Ishikawa (cell line): ENCODE results near the gene IL1RAPL1.

Source experiments
- CEBPB ChIP-seq: IDR thresholded peaks from 2 replicates; pipeline ENCODE4 v1.6.1; 2012
- CREB1 ChIP-seq: IDR thresholded peaks from 2 replicates; pipeline ENCODE4 v1.6.1; 2012; ENCODE audit warnings: low read depth
- EGR1 ChIP-seq: IDR thresholded peaks from 2 replicates; pipeline ENCODE4 v1.6.1; 2012
- EP300 ChIP-seq: IDR thresholded peaks from 2 replicates; pipeline ENCODE4 v1.6.1; 2012; ENCODE audit warnings: borderline replicate concordance
- FOXM1 ChIP-seq: IDR thresholded peaks from 2 replicates; pipeline ENCODE4 v1.6.1; 2012; ENCODE audit warnings: low read depth, borderline replicate concordance
- MAX ChIP-seq: IDR thresholded peaks from 2 replicates; pipeline ENCODE4 v1.6.1; 2012
- NFIC ChIP-seq: IDR thresholded peaks from 2 replicates; pipeline ENCODE4 v1.6.1; 2012
- RAD21 ChIP-seq: IDR thresholded peaks from 2 replicates; pipeline ENCODE4 v1.6.1; 2012; ENCODE audit warnings: low read depth
- REST ChIP-seq: IDR thresholded peaks from 2 replicates; pipeline ENCODE4 v1.6.1; 2012; ENCODE audit warnings: low read depth, mild to moderate bottlenecking
- TAF1 ChIP-seq: IDR thresholded peaks from 2 replicates; pipeline ENCODE4 v1.6.1; 2012; ENCODE audit warnings: low read depth, mild to moderate bottlenecking
- TCF12 ChIP-seq: IDR thresholded peaks from 2 replicates; pipeline ENCODE4 v1.6.1; 2012; ENCODE audit warnings: low read depth
- TEAD4 ChIP-seq: IDR thresholded peaks from 2 replicates; pipeline ENCODE4 v1.6.1; 2012
- USF1 ChIP-seq: IDR thresholded peaks from 2 replicates; pipeline ENCODE4 v1.6.1; 2012
- YY1 ChIP-seq: IDR thresholded peaks from 2 replicates; pipeline ENCODE4 v1.6.1; 2012; ENCODE audit warnings: low read depth
- ZBTB7A ChIP-seq: IDR thresholded peaks from 2 replicates; pipeline ENCODE4 v1.6.1; 2012; ENCODE audit warnings: low read depth

Gene IL1RAPL1

GRCh38 chrX:29043746-29044145 lies 456.5 kb downstream of the IL1RAPL1 start:
- no peak for TF ChIP-seq REST
- TF ChIP-seq FOXM1 = no peak
- no peak for TF ChIP-seq YY1
- no peak for TF ChIP-seq CEBPB
- TF ChIP-seq ZBTB7A = no peak
- TF ChIP-seq EP300 = no peak
- TF ChIP-seq CREB1 = no peak
- TF ChIP-seq NFIC = no peak
- TF ChIP-seq TCF12 = no peak
- TF ChIP-seq RAD21 = no peak
- no peak for TF ChIP-seq TAF1
- TF ChIP-seq EGR1 = no peak
- no peak for TF ChIP-seq USF1
- no peak for TF ChIP-seq MAX
- TF ChIP-seq TEAD4 = no peak

- TF ChIP-seq RAD21 = 0 out of 2 replicates have a peak, but pooled peaks have one; percentile 4
- no peak for TF ChIP-seq NFIC
Measured at GRCh38 chrX:29044423-29045184, 457.4 kb downstream of the IL1RAPL1 start.

- TF ChIP-seq MAX (no peak), FOXM1 (no peak), EP300 (no peak), NFIC (no peak), TCF12 (no peak), REST (no peak), YY1 (no peak), ZBTB7A (no peak), TAF1 (no peak), EGR1 (no peak), RAD21 (no peak), USF1 (no peak), TEAD4 (no peak), CEBPB (no peak)
Measured at GRCh38 chrX:29065477-29065876, 478.2 kb downstream of the IL1RAPL1 start.

GRCh38 chrX:29066516-29066915 lies 479.3 kb downstream of the IL1RAPL1 start:
- TF ChIP-seq USF1 = no peak
- no peak for TF ChIP-seq TAF1
- TF ChIP-seq ZBTB7A = no peak
- TF ChIP-seq EP300 = no peak
- TF ChIP-seq EGR1 = no peak
- TF ChIP-seq YY1 = no peak
- no peak for TF ChIP-seq RAD21
- TF ChIP-seq NFIC = no peak
- no peak for TF ChIP-seq TCF12
- TF ChIP-seq MAX = no peak
- no peak for TF ChIP-seq FOXM1
- no peak for TF ChIP-seq CEBPB
- TF ChIP-seq TEAD4 = no peak
- TF ChIP-seq CREB1 = no peak
- TF ChIP-seq REST = no peak
